GM19023 (cell line): ENCODE results near the gene HMX3.
"Not testable (repeated sequence)": the region's sequence is repeated elsewhere in the genome, so short reads cannot be mapped to it uniquely, and the experiment has no call there.

Experiments used
- ATAC-seq: cut with Tn5 transposase; IDR thresholded peaks from one replicate; pipeline ENCODE4 v1.9.1; 2021; ENCODE audit warnings: mild to moderate bottlenecking, moderate library complexity; ENCODE audit not compliant: unreplicated experiment

HMX3 gene

GRCh38 chr10:123170961-123171360 lies 35.2 kb downstream of the HMX3 start:
- no peak for ATAC-seq

- not testable (repeated sequence) for ATAC-seq
Measured at GRCh38 chr10:123171616-123172015, 35.8 kb downstream of the HMX3 start.

- ATAC-seq, result no peak
Measured at GRCh38 chr10:123175389-123176387, 39.9 kb downstream of the HMX3 start.

- not testable (repeated sequence) for ATAC-seq
Measured at GRCh38 chr10:123178390-123178789, 42.6 kb downstream of the HMX3 start.

GRCh38 chr10:123180101-123181090 lies 44.6 kb downstream of the HMX3 start:
- no peak for ATAC-seq

GRCh38 chr10:123183724-123184123 lies 48.0 kb downstream of the HMX3 start:
- ATAC-seq, result no peak

GRCh38 chr10:123187781-123188180 lies 52.0 kb downstream of the HMX3 start:
- ATAC-seq, result no peak
